ENCODE results near the gene LPAR4. TPM values are rescaled to one million over a fixed set of nuclear protein-coding genes. Genes with fewer than 3 reads are reported as not detected.

The LPAR4 gene
- total and polyA plus RNA-seq, 2 of the 4 experiments (the other 2 are of a cell fraction): not detected

GRCh38 chrX:78769101-78769755, 21.7 kb downstream of the LPAR4 start:
- no peak overlapping the region for H3K4ac ChIP-seq (ENCODE audit: low read depth, low read length)
- intact Hi-C loops (cut with micrococcal nuclease) (no loop called here), in situ Hi-C loops (cut with MboI; ENCODE audit: low sequenced_read_pairs) (no loop called here), dilution Hi-C loops (cut with HindIII; ENCODE audit: low sequenced_read_pairs, unreplicated experiment) (no loop called here)
- no peak overlapping the region for H4K91ac ChIP-seq (ENCODE audit: insufficient read depth, low read depth, low read length)
- no peaks in the 10 kb centered on the region for H3K27me3 ChIP-seq (ENCODE audit: control insufficient read depth, insufficient read depth, low read length)
- BruUV-seq (replicated peaks): no TSS peak
- POLR2A ChIA-PET (ENCODE audit: unreplicated experiment): no interaction called here
- H3K79me1 ChIP-seq (ENCODE audit: low read depth in 1 of 2, low read length in 2 of 2): no peaks in the 10 kb centered on the region
- no peak for ATAC-seq (ENCODE audit: low read depth)
- no peaks in the 10 kb centered on the region for H3K4me1 ChIP-seq (ENCODE audit: control insufficient read depth, insufficient read depth, low read length)
- H3K27ac ChIP-seq (ENCODE audit: insufficient read depth, low read length): no peak overlapping the region
- no peak overlapping the region for H2BK20ac ChIP-seq (ENCODE audit: low read depth, low read length)
- H2BK120ac ChIP-seq (ENCODE audit: low read depth, low read length): no peak overlapping the region
- no peaks in the 10 kb centered on the region for H4K20me1 ChIP-seq (ENCODE audit: insufficient read depth, low read length)
- no peak for DNase-seq
- H2AK5ac ChIP-seq (ENCODE audit: low read depth, low read length): no peak overlapping the region
- H4K8ac ChIP-seq (ENCODE audit: low read depth in 2 of 2, low read length in 2 of 2): no peak overlapping the region
- no peaks in the 10 kb centered on the region for H3K9me1 ChIP-seq (ENCODE audit: insufficient read depth, low read length)
- H3K56ac ChIP-seq (ENCODE audit: extremely low read depth, insufficient read depth, low read length): no peak overlapping the region
- no peak overlapping the region for H2AK9ac ChIP-seq (replicated peaks; ENCODE audit: low read depth, low read length, poor library complexity)
- TF ChIP-seq CTCF (conservative IDR thresholded peaks at IDR 0.05; ENCODE audit: low read depth, low read length) (no peak), RCOR1 (IDR thresholded peaks at IDR 0.05; ENCODE audit: insufficient replicate concordance, low read length) (no peak), CHD1 (IDR thresholded peaks at IDR 0.05; ENCODE audit: low read depth, low read length) (no peak), CEBPB (IDR thresholded peaks at IDR 0.05; ENCODE audit: low read depth, low read length) (no peak), SMC3 (IDR thresholded peaks at IDR 0.05; ENCODE audit: low read depth, low read length) (no peak), MXI1 (IDR thresholded peaks at IDR 0.05; ENCODE audit: borderline replicate concordance, low read depth, low read length) (no peak), USF2 (IDR thresholded peaks at IDR 0.05; ENCODE audit: low read depth, low read length) (no peak), FOS (IDR thresholded peaks at IDR 0.05; ENCODE audit: low read depth, low read length) (no peak), POLR2A (IDR thresholded peaks at IDR 0.05; ENCODE audit: low read depth, low read length) (no peak), MAFK (IDR thresholded peaks at IDR 0.05; ENCODE audit: low read depth, low read length) (no peak), MAZ (IDR thresholded peaks at IDR 0.05; ENCODE audit: borderline replicate concordance, low read depth, low read length) (no peak), RAD21 (IDR thresholded peaks at IDR 0.05; ENCODE audit: low read length) (no peak), BHLHE40 (IDR thresholded peaks at IDR 0.05; ENCODE audit: low read depth, low read length) (no peak), NFE2L2 (IDR thresholded peaks at IDR 0.05; ENCODE audit: low read depth, low read length) (no peak), RFX5 (IDR thresholded peaks at IDR 0.05; ENCODE audit: low read depth, low read length) (no peak), ELK1 (IDR thresholded peaks at IDR 0.05; ENCODE audit: borderline replicate concordance, low read depth, low read length) (no peak)
- H2AFZ ChIP-seq (replicated peaks; ENCODE audit: low read length, poor library complexity): no peak overlapping the region
- no peak overlapping the region for H3K14ac ChIP-seq (replicated peaks; ENCODE audit: low read depth, low read length)
- no peak overlapping the region for H2BK5ac ChIP-seq (ENCODE audit: low read depth, low read length, poor library complexity, severe bottlenecking)
- no peak overlapping the region for H3K9ac ChIP-seq (ENCODE audit: low read depth, low read length)
- no peaks in the 10 kb centered on the region for H3K9me3 ChIP-seq (ENCODE audit: control insufficient read depth, insufficient read depth, low read length)
- H3K23ac ChIP-seq (ENCODE audit: low read depth, low read length): no peak overlapping the region
- CTCF ChIA-PET: no interaction called here
- H3K4me2 ChIP-seq (ENCODE audit: low read depth, low read length): no peak overlapping the region
- no peak overlapping the region for H3K18ac ChIP-seq (ENCODE audit: low read depth, low read length)
- H4K5ac ChIP-seq (ENCODE audit: low read depth, low read length): no peak overlapping the region
- no peak overlapping the region for H2BK15ac ChIP-seq (ENCODE audit: low read depth, low read length)
- H3K4me3 ChIP-seq (ENCODE audit: insufficient read depth, low read depth, low read length): no peak overlapping the region
- H3K36me3 ChIP-seq (ENCODE audit: control insufficient read depth, insufficient read depth, low read length): no peaks in the 10 kb centered on the region
- WGBS, 2 experiments (ENCODE audit: extremely low coverage in 2 of 2, insufficient read length in 1 of 2): no CpG with 5 or more reads among the region's 2 CpGs

Measured in IMR-90 (cell line).